Measurements from ENCODE around the gene NLRP1. TPM values are rescaled to one million over a fixed set of nuclear protein-coding genes. Genes with fewer than 3 reads are reported as not detected.
A peak's percentile ranks its signal among the peaks of the same experiment; 100 is the strongest.

The NLRP1 gene
- total RNA-seq, 1 donor from 2014 or later: 14.4 TPM

GRCh38 chr17:5481451-5481850 lies 102.9 kb downstream of the NLRP1 start:
- Histone ChIP-seq H3K4me3 (ENCODE audit: low read depth, low read length) (no peak overlapping the region), H3K27me3 (ENCODE audit: control insufficient read depth, insufficient read depth, low read length) (no peaks in the 10 kb centered on the region), H3K36me3 (ENCODE audit: control insufficient read depth, insufficient read depth, low read length) (peaks cover 3% of the 10 kb centered on the region)
- TF ChIP-seq, protein P1, sequence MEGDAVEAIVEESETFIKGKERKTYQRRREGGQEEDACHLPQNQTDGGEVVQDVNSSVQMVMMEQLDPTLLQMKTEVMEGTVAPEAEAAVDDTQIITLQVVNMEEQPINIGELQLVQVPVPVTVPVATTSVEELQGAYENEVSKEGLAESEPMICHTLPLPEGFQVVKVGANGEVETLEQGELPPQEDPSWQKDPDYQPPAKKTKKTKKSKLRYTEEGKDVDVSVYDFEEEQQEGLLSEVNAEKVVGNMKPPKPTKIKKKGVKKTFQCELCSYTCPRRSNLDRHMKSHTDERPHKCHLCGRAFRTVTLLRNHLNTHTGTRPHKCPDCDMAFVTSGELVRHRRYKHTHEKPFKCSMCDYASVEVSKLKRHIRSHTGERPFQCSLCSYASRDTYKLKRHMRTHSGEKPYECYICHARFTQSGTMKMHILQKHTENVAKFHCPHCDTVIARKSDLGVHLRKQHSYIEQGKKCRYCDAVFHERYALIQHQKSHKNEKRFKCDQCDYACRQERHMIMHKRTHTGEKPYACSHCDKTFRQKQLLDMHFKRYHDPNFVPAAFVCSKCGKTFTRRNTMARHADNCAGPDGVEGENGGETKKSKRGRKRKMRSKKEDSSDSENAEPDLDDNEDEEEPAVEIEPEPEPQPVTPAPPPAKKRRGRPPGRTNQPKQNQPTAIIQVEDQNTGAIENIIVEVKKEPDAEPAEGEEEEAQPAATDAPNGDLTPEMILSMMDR (IDR thresholded peaks at IDR 0.05; ENCODE audit: insufficient read depth, low read length, poor library complexity, severe bottlenecking): no peak
- no peak for DNase-seq (ENCODE audit: low read depth)

- H3K27me3 ChIP-seq (ENCODE audit: control insufficient read depth, insufficient read depth, low read length): no peaks in the 10 kb centered on the region
- no peak overlapping the region for H3K4me3 ChIP-seq (ENCODE audit: low read depth, low read length)
- TF ChIP-seq, protein P1 (IDR thresholded peaks at IDR 0.05; ENCODE audit: insufficient read depth, low read length, poor library complexity, severe bottlenecking): no peak
- no peak for DNase-seq (ENCODE audit: low read depth)
- H3K36me3 ChIP-seq (ENCODE audit: control insufficient read depth, insufficient read depth, low read length): peaks cover 3% of the 10 kb centered on the region
These were observed 103.3 kb downstream of the NLRP1 start for GRCh38 chr17:5480962-5481361.

DNA sequence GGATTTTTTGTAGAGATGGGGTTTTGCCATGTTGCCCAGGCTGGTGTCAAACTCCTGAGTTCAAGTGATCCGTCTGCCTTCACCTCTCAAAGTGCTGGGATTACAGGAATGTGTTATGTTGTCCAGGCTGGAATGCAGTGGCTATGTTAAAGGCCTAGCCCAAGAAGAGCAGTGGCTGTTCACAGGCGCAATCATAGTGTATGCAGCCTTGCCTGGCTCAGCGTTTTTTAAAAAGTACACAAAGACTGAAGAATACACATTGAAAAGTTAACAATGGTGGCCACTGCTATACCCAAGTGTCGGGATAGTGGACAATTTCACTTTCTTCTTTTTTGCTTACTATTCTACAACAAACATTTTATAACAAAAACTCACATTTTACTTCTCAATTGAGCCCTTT lies 105.3 kb downstream of the NLRP1 start:
- TF ChIP-seq, protein P1 (IDR thresholded peaks at IDR 0.05; ENCODE audit: insufficient read depth, low read length, poor library complexity, severe bottlenecking): no peak
- no peak for DNase-seq (ENCODE audit: low read depth)

DNA sequence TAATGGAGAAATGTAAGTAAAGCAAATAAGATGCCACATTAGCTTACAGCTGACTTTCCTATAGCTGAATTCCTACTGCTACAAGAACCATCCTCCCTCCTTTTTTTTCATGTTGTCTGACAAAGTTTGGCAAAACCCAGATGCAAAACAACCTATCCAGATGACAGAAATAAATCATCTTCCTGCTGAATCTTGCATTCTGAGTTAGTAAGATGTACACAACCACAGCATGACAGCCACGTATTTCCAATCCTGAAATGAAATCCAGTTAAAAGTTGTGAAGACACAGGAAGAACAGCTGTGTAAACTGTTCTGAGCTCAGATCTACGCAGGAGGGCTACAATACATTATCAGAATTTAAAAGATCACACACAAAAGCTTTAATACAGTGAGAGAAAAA lies 110.4 kb downstream of the NLRP1 start:
- no peak overlapping the region for H3K4me3 ChIP-seq (ENCODE audit: low read depth, low read length)
- H3K27me3 ChIP-seq (ENCODE audit: control insufficient read depth, insufficient read depth, low read length): no peaks in the 10 kb centered on the region
- DNase-seq (ENCODE audit: low read depth): no peak
- H3K36me3 ChIP-seq (ENCODE audit: control insufficient read depth, insufficient read depth, low read length): no peaks in the 10 kb centered on the region
- TF ChIP-seq, protein P1 (IDR thresholded peaks at IDR 0.05; ENCODE audit: insufficient read depth, low read length, poor library complexity, severe bottlenecking): no peak

More for the DNA sequence above, 105.3 kb downstream of the NLRP1 start:
- no peaks in the 10 kb centered on the region for H3K27me3 ChIP-seq (ENCODE audit: control insufficient read depth, insufficient read depth, low read length)
- no peak overlapping the region for H3K4me3 ChIP-seq (ENCODE audit: low read depth, low read length)
- peaks cover 3% of the 10 kb centered on the region for H3K36me3 ChIP-seq (ENCODE audit: control insufficient read depth, insufficient read depth, low read length)

DNA sequence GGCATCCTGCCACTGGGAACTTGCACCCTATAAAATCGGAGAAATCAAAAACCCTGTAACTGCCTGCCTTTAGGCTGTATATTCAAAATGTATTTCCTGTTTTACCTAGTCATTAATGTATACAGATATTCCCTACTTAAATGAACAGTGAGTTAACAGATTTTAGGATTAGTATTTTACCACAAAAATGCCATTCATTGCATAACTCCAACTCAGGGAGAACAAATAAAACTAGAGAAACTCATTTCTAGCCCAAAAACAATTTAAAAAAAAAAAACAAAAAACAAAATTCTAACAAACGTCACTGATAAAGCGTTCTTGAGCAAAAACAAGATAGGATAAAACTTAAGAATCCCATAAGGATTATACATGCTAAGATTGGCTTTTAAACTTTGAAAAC lies 111.8 kb downstream of the NLRP1 start:
- Histone ChIP-seq H3K27me3 (ENCODE audit: control insufficient read depth, insufficient read depth, low read length) (no peaks in the 10 kb centered on the region), H3K36me3 (ENCODE audit: control insufficient read depth, insufficient read depth, low read length) (no peaks in the 10 kb centered on the region), H3K4me3 (ENCODE audit: low read depth, low read length) (no peak overlapping the region)
- TF ChIP-seq, protein P1 (IDR thresholded peaks at IDR 0.05; ENCODE audit: insufficient read depth, low read length, poor library complexity, severe bottlenecking): no peak
- no peak for DNase-seq (ENCODE audit: low read depth)

DNA sequence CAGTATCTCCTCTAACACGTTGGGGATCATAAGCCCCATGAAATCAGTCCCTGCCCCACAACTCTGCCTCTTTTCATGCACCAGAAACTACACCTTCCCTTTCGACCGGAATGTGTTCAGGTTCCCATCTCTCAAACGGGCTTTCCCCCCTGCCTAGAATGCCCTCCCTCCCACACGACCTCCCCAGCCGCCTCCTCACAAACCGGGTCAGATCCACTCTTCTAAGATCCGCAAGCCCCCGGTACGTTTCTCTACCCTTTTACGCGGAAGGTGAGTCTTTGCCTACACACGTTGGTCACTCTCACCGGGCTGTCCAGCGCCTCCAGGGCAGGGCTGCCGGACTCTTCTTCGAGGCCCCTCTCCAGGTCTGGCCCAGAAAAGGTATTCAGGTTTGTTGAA lies 116.2 kb downstream of the NLRP1 start:
- Histone ChIP-seq H3K4me3 (ENCODE audit: low read depth, low read length) (peak overlapping the region; percentile 90), H3K36me3 (ENCODE audit: control insufficient read depth, insufficient read depth, low read length) (no peaks in the 10 kb centered on the region), H3K27me3 (ENCODE audit: control insufficient read depth, insufficient read depth, low read length) (no peaks in the 10 kb centered on the region)
- TF ChIP-seq, protein P1 (IDR thresholded peaks at IDR 0.05; ENCODE audit: insufficient read depth, low read length, poor library complexity, severe bottlenecking): no peak
- DNase-seq (ENCODE audit: low read depth): no peak

All from kidney epithelial cell (primary cell).